PFSK-1 (cell line): ENCODE results near the gene ANKRD33B.

ENCODE experiments used
- POLR2AphosphoS5 ChIP-seq: IDR thresholded peaks from 2 replicates; pipeline ENCODE4 v1.6.1; 2012; ENCODE audit warnings: low read depth, mild to moderate bottlenecking, control low read depth, low read length, moderate library complexity
- REST ChIP-seq, 2 experiments: IDR thresholded peaks; 2 replicates each; pipeline versions ENCODE4 v1.6.1 to v1.8.0; 2011 to 2012; ENCODE audit warnings: low read depth in 2 of 2, low read length in 2 of 2, control low read depth in 1 of 2, inconsistent platforms in 1 of 2, mild to moderate bottlenecking in 1 of 2, moderate library complexity in 1 of 2; ENCODE audit not compliant: insufficient read depth in 1 of 2
- TAF1 ChIP-seq: IDR thresholded peaks from 2 replicates; pipeline ENCODE4 v1.6.1; 2012; ENCODE audit warnings: low read length, control low read depth, borderline replicate concordance; ENCODE audit not compliant: insufficient read depth

GRCh38 chr5:10705747-10706146 is 141.9 kb downstream of the ANKRD33B start:
- TF ChIP-seq TAF1, result no peak
- TF ChIP-seq REST (IDR thresholded peaks at IDR 0.05; ENCODE audit: insufficient read depth in 1 of 2, low read depth in 2 of 2, low read length in 2 of 2), result no peak
- no peak for TF ChIP-seq POLR2AphosphoS5
